ENCODE results near the gene EIPR1.

EIPR1 gene

DNA sequence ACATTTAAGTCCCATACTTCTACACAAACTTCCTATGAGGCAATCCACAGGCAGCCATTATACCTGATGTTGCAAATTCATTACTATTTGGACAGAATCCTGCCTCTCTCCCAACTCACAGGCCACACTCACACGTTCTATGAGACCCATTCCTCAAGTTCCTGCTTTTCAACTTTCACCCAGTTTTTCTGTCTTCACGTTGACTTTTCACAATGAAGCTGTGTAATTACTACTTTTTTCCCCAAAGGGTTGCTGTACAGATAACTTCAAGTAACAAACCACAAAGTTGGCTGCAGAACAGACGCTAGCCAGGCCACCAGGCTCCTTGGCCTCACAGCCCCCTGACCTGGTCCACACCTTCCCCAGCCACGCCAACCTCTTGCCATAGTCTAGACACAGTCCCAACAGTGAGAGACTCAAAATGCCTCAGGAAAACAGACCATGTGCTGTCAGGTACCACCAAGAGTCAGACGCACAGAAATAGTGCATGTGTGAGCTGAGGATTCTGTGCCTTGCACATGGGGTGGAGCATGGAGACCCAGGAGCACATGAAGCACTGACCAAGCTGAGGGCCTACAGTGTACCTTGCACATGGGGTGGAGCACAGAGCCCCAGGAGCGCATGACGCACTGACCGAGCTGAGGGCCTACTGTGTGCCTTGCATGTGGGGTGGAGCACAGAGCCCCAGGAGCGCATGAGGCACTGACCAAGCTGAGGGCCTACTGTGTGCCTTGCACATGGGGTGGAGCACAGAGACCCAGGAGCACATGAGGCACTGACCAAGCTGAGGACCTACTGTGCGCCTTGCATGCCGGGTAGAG lies 61.0 kb downstream of the EIPR1 start:
- H3K4me3 ChIP-seq, result no peak overlapping the region
- no peak for TF ChIP-seq Cebpa-rat (IDR thresholded peaks at IDR 0.05)
- no peaks in the 10 kb centered on the region for H3K9me3 ChIP-seq (replicated peaks in 1 of 11)
- no peak overlapping the region for H3K27ac ChIP-seq
- no peaks in the 10 kb centered on the region for H3K4me1 ChIP-seq
- no peak overlapping the region for H3K9ac ChIP-seq
- peaks cover 0 to 85% (median 65%) of the 10 kb centered on the region in 11 experiments; a peak in 20 of 22 replicates for H4K20me1 ChIP-seq
- H3K4me2 ChIP-seq, result no peak overlapping the region
- H3K27me3 ChIP-seq, result no peaks in the 10 kb centered on the region
- H3K36me3 ChIP-seq, result peaks cover 27 to 66% (median 42%) of the 10 kb centered on the region in 11 experiments; a peak in 21 of 22 replicates

DNA sequence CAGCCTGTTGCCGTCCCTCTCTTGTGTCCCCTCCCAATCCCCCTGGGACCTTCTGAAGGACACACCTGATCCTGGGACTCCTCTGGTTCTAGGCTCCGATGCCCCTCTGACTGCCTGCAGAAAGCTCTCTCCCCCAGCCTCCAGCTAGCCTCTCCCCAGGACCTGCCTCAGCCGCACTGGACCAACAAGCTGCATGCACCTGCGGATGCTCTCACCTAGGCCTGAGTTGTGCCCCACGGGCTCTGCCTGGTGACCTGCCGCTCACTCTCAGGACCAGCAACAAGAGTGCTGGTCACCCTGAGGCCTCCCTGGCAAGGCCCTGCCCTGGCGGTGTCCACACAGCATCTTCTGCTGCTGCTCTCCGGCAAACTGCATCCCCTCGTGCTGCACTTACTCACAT lies 63.0 kb downstream of the EIPR1 start:
- H3K9ac ChIP-seq, result no peak overlapping the region
- H3K9me3 ChIP-seq (replicated peaks in 1 of 11), result peaks cover 0 to 4% (median 0%) of the 10 kb centered on the region in 11 experiments; a peak in 2 of 22 replicates
- H3K36me3 ChIP-seq, result peaks cover 21 to 51% (median 29%) of the 10 kb centered on the region in 11 experiments; a peak in 21 of 22 replicates
- no peak for TF ChIP-seq Cebpa-rat (IDR thresholded peaks at IDR 0.05)
- H3K4me3 ChIP-seq, result no peak overlapping the region
- H3K27ac ChIP-seq, result no peak overlapping the region
- H3K4me2 ChIP-seq, result no peak overlapping the region
- H4K20me1 ChIP-seq, result peaks cover 0 to 67% (median 47%) of the 10 kb centered on the region in 11 experiments; a peak in 20 of 22 replicates
- no peaks in the 10 kb centered on the region for H3K4me1 ChIP-seq
- no peaks in the 10 kb centered on the region for H3K27me3 ChIP-seq

- TF ChIP-seq Cebpa-rat (IDR thresholded peaks at IDR 0.05), result no peak
- Histone ChIP-seq H3K9me3 (replicated peaks in 1 of 11) (peaks cover 0 to 8% (median 0%) of the 10 kb centered on the region in 11 experiments; a peak in 2 of 22 replicates), H3K4me2 (no peak overlapping the region), H4K20me1 (peaks cover 0 to 63% (median 40%) of the 10 kb centered on the region in 11 experiments; a peak in 16 of 22 replicates), H3K4me3 (no peak overlapping the region), H3K27ac (no peak overlapping the region), H3K9ac (no peak overlapping the region), H3K36me3 (peaks cover 14 to 50% (median 26%) of the 10 kb centered on the region in 11 experiments; a peak in 21 of 22 replicates), H3K27me3 (no peaks in the 10 kb centered on the region), H3K4me1 (no peaks in the 10 kb centered on the region)
Measured at GRCh38 chr2:3313781-3314375, 63.7 kb downstream of the EIPR1 start.

DNA sequence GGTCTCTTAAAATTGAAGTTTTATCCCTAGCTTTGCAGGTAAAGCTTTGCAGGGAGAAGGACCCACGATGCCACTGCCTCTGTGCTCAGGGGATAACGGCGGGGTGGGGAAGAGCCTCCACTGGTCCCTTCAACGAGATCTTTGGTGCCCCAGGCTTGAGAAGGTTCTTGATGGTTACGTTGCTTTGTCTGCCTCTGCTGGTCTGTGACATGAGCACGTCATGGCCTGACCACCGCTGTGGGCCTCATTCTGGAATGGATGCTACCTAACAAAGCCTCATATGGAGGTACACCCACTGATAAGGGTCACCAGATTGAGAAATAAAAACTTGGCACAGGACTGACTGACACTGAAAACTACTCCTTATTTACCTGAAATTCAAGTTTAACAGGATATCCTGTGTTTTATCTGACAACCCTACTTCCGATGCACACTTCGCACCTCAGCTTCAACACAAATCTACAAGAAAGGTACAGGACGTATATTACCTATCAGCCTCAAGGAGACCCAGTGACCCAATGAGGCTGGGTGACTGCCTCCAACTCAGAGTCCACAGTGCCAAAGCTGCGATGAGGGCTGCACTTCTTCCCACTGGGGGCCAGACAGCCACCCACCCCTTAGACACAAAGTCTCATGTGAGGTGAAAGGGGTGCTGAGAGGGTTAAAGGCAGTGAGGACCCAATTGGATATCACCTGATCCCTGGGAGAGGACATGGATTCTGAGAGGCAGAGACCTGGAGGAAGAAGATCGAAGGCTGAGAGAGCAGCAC lies 64.9 kb downstream of the EIPR1 start:
- Histone ChIP-seq H3K9me3 (replicated peaks in 1 of 11) (peaks cover 0 to 8% (median 0%) of the 10 kb centered on the region in 11 experiments; a peak in 2 of 22 replicates), H4K20me1 (peaks cover 0 to 52% (median 35%) of the 10 kb centered on the region in 11 experiments; a peak in 17 of 22 replicates), H3K4me3 (no peak overlapping the region), H3K9ac (no peak overlapping the region), H3K4me2 (no peak overlapping the region), H3K27ac (no peak overlapping the region), H3K27me3 (no peaks in the 10 kb centered on the region), H3K4me1 (no peaks in the 10 kb centered on the region), H3K36me3 (peaks cover 2 to 46% (median 15%) of the 10 kb centered on the region in 11 experiments; a peak in 21 of 22 replicates)
- no peak for TF ChIP-seq Cebpa-rat (IDR thresholded peaks at IDR 0.05)

- no peaks in the 10 kb centered on the region for H3K27me3 ChIP-seq
- no peaks in the 10 kb centered on the region for H3K4me1 ChIP-seq
- no peak overlapping the region for H3K4me3 ChIP-seq
- H3K36me3 ChIP-seq, result peaks cover 0 to 43% (median 7%) of the 10 kb centered on the region in 11 experiments; a peak in 4 of 22 replicates
- TF ChIP-seq Cebpa-rat (IDR thresholded peaks at IDR 0.05), result no peak
- H3K9ac ChIP-seq, result no peak overlapping the region
- H3K27ac ChIP-seq, result no peak overlapping the region
- H4K20me1 ChIP-seq, result peaks cover 0 to 48% (median 31%) of the 10 kb centered on the region in 11 experiments; a peak in 17 of 22 replicates
- no peak overlapping the region for H3K4me2 ChIP-seq
- H3K9me3 ChIP-seq (replicated peaks in 1 of 11), result peaks cover 0 to 8% (median 0%) of the 10 kb centered on the region in 11 experiments; a peak in 2 of 22 replicates
Measured at GRCh38 chr2:3311601-3312000, 66.0 kb downstream of the EIPR1 start.

DNA sequence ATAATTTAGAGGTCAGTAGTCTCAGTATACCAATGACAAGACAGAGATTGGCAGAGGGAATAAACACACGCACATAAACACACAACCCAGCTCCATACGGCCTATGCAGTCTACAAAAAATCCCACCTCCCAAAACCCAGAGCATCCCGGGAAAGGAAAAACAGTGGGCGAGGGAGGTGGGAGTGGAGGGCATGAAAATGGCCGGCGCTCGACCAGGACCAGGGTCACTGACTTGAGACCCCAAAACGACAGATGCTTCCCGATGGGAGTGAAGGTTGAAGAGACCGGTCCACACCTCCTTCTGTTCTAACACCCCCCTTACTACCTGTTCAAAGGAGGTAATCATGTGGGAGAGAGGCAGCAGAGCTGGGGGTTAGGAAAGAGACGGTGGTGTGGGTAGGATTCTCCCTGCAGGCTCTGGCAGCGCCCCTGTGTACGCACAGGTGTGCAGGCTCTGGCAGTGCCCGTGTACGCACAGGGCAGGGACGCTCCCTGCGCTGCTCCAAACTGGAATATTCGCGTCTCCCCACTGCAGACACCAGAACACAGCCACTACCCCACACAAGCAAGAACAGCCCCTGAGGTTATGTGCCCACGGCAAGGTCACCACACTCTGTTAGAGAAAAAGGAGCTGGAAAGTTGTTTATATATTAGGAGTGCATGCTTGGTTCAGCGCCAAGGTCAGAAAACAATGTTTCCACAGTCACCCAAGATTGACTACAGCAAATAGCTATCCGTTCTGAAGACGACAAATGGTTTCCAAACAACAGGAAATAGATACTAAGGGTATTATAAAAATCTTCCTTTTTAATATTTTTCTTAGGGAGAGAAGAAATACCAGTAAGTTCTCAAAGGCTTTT lies 67.9 kb downstream of the EIPR1 start:
- peaks cover 0 to 55% (median 32%) of the 10 kb centered on the region in 11 experiments; a peak in 16 of 22 replicates for H4K20me1 ChIP-seq
- H3K9me3 ChIP-seq (replicated peaks in 1 of 11), result peaks cover 0 to 8% (median 0%) of the 10 kb centered on the region in 11 experiments; a peak in 2 of 22 replicates
- no peak overlapping the region for H3K4me2 ChIP-seq
- H3K4me3 ChIP-seq, result no peak overlapping the region
- H3K4me1 ChIP-seq, result no peaks in the 10 kb centered on the region
- no peak overlapping the region for H3K9ac ChIP-seq
- H3K27me3 ChIP-seq, result no peaks in the 10 kb centered on the region
- peaks cover 0 to 43% (median 6%) of the 10 kb centered on the region in 11 experiments; a peak in 4 of 22 replicates for H3K36me3 ChIP-seq
- no peak for TF ChIP-seq Cebpa-rat (IDR thresholded peaks at IDR 0.05)
- H3K27ac ChIP-seq, result no peak overlapping the region

GRCh38 chr2:3307901-3308300 lies 69.7 kb downstream of the EIPR1 start:
- no peak overlapping the region for H3K27ac ChIP-seq
- H3K9ac ChIP-seq, result no peak overlapping the region
- H3K4me3 ChIP-seq, result no peak overlapping the region
- H3K36me3 ChIP-seq, result peaks cover 0 to 37% (median 6%) of the 10 kb centered on the region in 11 experiments; a peak in 4 of 22 replicates
- TF ChIP-seq Cebpa-rat (IDR thresholded peaks at IDR 0.05), result no peak
- peaks cover 0 to 8% (median 0%) of the 10 kb centered on the region in 11 experiments; a peak in 2 of 22 replicates for H3K9me3 ChIP-seq (replicated peaks in 1 of 11)
- no peak overlapping the region for H3K4me2 ChIP-seq
- H3K27me3 ChIP-seq, result no peaks in the 10 kb centered on the region
- peaks cover 0 to 47% (median 18%) of the 10 kb centered on the region in 11 experiments; a peak in 13 of 22 replicates for H4K20me1 ChIP-seq
- peaks cover 6 to 12% (median 10%) of the 10 kb centered on the region in 10 experiments for H3K4me1 ChIP-seq

DNA sequence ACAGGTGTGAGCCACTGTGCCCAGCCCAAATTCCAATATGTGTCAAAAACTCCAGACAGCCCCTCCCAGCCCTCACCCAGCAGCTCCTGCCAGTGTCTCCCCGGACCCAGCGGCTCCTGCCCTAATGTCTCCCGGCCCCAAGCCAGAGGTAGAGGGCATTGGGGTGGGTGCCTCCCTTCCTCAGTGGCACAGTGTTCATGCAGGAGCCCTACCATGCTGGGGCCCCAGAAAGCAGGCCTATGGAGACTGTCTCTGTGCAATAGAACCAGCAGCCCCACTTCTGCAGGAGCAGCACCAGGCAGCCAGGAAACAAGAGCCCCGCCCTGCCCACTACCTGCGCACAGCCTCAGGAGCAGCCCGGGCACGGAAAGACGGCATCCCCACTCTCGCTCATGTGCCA lies 70.4 kb downstream of the EIPR1 start:
- no peak overlapping the region for H3K4me2 ChIP-seq
- H4K20me1 ChIP-seq, result peaks cover 0 to 47% (median 18%) of the 10 kb centered on the region in 11 experiments; a peak in 12 of 22 replicates
- no peak overlapping the region for H3K9ac ChIP-seq
- H3K27me3 ChIP-seq, result no peaks in the 10 kb centered on the region
- H3K27ac ChIP-seq, result no peak overlapping the region
- peaks cover 0 to 8% (median 0%) of the 10 kb centered on the region in 11 experiments; a peak in 2 of 22 replicates for H3K9me3 ChIP-seq (replicated peaks in 1 of 11)
- peaks cover 4 to 37% (median 8%) of the 10 kb centered on the region in 11 experiments; a peak in 12 of 22 replicates for H3K36me3 ChIP-seq
- no peak overlapping the region for H3K4me3 ChIP-seq
- TF ChIP-seq Cebpa-rat (IDR thresholded peaks at IDR 0.05), result no peak
- peaks cover 11 to 17% (median 15%) of the 10 kb centered on the region in 10 experiments for H3K4me1 ChIP-seq

All from BLaER1 treated with 17β-estradiol and CSF1 and Interleukin-3, amounts not matched to agents 10 nM and 100 nM (cell line).